ENCODE data around the gene RBM42.
"Not testable (repeated sequence)": the region's sequence is repeated elsewhere in the genome, so short reads cannot be mapped to it uniquely, and the experiment has no call there.

The RBM42 gene

DNA sequence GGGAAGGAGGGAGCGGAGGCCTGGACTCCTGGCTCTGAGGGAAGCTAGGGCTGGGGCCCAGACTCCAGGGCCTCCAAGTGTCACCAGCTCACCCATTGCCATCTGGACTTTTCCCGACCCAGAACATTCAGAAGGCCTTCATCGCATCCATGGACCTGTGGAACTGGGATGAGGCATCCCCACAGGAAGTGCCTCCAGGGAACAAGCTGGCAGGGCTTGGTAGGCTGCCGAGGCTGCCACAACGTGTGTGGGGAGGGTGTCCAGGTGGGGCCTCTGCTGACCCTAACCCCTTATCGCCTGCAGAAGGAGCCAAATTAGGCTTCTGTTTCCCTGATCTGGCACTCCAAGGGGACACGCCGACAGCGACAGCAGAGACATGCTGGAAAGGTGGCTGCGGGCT lies 13.5 kb downstream of the RBM42 start:
- peaks cover 26% of the 10 kb centered on the region for H3K4me1 ChIP-seq (ENCODE audit: insufficient read depth, low read length)
- no peaks in the 10 kb centered on the region for H3K9me3 ChIP-seq (ENCODE audit: insufficient read depth, low read depth, low read length)
- H3K27ac ChIP-seq (ENCODE audit: low read depth, low read length) = peak overlapping the region; percentile 37; the same call in 1 of the 2 replicates
- no peak overlapping the region for H3K4me3 ChIP-seq (ENCODE audit: low read length)
- no peak overlapping the region for H3K9ac ChIP-seq (ENCODE audit: low read depth, low read length)
- WGBS = 78% methylated on average over 10 of the region's 10 CpGs
- peaks cover 11% of the 10 kb centered on the region for H3K36me3 ChIP-seq (ENCODE audit: insufficient read depth, low read length)
- peaks cover 14% of the 10 kb centered on the region for H3K27me3 ChIP-seq (ENCODE audit: insufficient read depth, low read length)

DNA sequence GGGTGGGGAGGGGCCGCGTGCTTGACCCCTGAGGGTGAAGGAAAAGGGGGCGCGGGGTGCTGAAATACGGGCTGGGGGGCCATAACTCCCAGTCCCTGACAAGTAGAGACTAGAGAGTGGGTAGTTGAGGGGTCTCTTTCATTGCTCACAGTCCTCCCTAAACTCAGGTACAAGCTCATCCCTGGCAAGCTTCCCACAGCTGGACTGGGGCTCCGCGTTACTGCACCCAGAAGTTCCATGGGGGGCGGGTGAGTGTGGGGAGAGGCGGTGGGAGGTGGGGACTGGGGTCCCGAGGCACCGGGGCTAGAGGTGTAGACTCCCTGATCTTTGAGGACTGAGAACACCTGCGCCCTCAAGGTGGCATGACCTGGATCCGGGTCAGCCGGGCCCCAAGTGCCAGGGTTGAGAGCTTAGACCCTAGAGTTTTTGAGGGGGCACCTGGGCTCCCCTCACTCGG lies 14.0 kb downstream of the RBM42 start:
- peak overlapping the region; percentile 67 for H3K4me3 ChIP-seq (ENCODE audit: low read length)
- 53% methylated on average over 15 of the region's 15 CpGs for WGBS
- H3K27ac ChIP-seq (ENCODE audit: low read depth, low read length) = peak overlapping the region; percentile 74; the same call in 1 of the 2 replicates
- H3K4me1 ChIP-seq (ENCODE audit: insufficient read depth, low read length) = peaks cover 26% of the 10 kb centered on the region
- peaks cover 14% of the 10 kb centered on the region for H3K27me3 ChIP-seq (ENCODE audit: insufficient read depth, low read length)
- peak overlapping the region; percentile 74 for H3K9ac ChIP-seq (ENCODE audit: low read depth, low read length)
- no peaks in the 10 kb centered on the region for H3K9me3 ChIP-seq (ENCODE audit: insufficient read depth, low read depth, low read length)
- H3K36me3 ChIP-seq (ENCODE audit: insufficient read depth, low read length) = peaks cover 6% of the 10 kb centered on the region

DNA sequence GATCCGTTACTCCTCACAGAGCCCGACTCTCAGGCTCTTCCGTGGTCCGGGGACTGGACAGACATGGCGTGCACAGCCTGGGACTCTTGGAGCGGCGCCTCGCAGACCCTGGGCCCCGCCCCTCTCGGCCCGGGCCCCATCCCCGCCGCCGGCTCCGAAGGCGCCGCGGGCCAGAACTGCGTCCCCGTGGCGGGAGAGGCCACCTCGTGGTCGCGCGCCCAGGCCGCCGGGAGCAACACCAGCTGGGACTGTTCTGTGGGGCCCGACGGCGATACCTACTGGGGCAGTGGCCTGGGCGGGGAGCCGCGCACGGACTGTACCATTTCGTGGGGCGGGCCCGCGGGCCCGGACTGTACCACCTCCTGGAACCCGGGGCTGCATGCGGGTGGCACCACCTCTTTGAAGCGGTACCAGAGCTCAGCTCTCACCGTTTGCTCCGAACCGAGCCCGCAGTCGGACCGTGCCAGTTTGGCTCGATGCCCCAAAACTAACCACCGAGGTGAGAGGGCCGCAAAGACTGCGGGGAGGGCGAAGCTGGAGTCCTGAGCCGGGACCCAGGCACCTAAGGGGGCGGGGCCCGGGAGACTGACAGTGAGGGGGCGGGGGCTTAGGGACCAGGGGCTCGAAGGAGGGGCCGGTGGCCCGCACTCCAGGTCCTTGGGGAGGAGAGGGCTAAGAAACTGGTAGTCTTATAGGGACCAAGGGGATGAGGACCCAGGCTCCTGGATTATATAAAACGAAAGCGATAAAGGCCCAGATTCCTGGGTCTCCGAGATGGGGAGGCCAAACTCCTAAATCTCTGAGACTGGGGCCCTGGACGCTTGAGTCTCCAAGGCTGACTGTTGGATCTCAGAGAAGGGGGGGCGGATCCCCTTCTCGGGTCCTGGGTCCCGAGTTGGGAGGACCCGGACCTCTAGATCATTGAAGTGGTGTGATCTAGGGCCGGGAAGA lies 14.7 kb downstream of the RBM42 start:
- H3K4me3 ChIP-seq (ENCODE audit: low read length) = peak overlapping the region; percentile 67
- peaks cover 14% of the 10 kb centered on the region for H3K27me3 ChIP-seq (ENCODE audit: insufficient read depth, low read length)
- H3K27ac ChIP-seq (ENCODE audit: low read depth, low read length) = peak overlapping the region; percentile 74; the same call in 1 of the 2 replicates
- peaks cover 26% of the 10 kb centered on the region for H3K4me1 ChIP-seq (ENCODE audit: insufficient read depth, low read length)
- peak overlapping the region; percentile 74 for H3K9ac ChIP-seq (ENCODE audit: low read depth, low read length)
- WGBS = under 1% methylated on average over 69 of the region's 69 CpGs
- H3K36me3 ChIP-seq (ENCODE audit: insufficient read depth, low read length) = no peaks in the 10 kb centered on the region
- H3K9me3 ChIP-seq (ENCODE audit: insufficient read depth, low read depth, low read length) = no peaks in the 10 kb centered on the region

DNA sequence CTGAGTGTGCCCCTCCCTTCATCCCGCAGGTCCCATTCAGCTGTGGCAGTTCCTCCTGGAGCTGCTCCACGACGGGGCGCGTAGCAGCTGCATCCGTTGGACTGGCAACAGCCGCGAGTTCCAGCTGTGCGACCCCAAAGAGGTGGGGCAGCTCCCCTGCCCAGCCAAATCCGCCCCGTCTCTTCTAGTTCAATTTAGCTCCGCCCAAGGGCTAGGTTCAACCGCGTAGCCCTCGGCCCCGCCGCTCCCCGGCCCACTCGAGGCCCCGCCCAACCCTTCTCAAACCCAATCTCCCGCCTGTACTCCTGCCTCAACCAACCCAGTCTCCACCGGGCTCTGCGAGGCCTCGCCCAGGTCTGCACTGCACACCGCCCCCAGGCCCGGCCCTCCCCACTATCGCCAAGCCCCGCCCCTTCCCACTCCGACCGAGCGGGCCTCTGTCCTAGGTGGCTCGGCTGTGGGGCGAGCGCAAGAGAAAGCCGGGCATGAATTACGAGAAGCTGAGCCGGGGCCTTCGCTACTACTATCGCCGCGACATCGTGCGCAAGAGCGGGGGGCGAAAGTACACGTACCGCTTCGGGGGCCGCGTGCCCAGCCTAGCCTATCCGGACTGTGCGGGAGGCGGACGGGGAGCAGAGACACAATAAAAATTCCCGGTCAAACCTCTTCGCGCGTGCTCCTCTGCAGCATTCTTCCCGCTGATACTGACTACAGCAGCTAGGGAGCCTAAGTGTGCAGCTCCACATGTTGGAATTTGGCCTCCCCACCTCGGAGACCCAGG lies 15.6 kb downstream of the RBM42 start:
- H3K4me3 ChIP-seq (ENCODE audit: low read length) = peak overlapping the region; percentile 67
- peak overlapping the region; percentile 2; the same call in 1 of the 2 replicates for H3K27ac ChIP-seq (ENCODE audit: low read depth, low read length)
- peaks cover 14% of the 10 kb centered on the region for H3K27me3 ChIP-seq (ENCODE audit: insufficient read depth, low read length)
- WGBS = 1% methylated on average over 60 of the region's 60 CpGs
- H3K36me3 ChIP-seq (ENCODE audit: insufficient read depth, low read length) = no peaks in the 10 kb centered on the region
- peaks cover 26% of the 10 kb centered on the region for H3K4me1 ChIP-seq (ENCODE audit: insufficient read depth, low read length)
- H3K9me3 ChIP-seq (ENCODE audit: insufficient read depth, low read depth, low read length) = no peaks in the 10 kb centered on the region
- H3K9ac ChIP-seq (ENCODE audit: low read depth, low read length) = no peak overlapping the region

DNA sequence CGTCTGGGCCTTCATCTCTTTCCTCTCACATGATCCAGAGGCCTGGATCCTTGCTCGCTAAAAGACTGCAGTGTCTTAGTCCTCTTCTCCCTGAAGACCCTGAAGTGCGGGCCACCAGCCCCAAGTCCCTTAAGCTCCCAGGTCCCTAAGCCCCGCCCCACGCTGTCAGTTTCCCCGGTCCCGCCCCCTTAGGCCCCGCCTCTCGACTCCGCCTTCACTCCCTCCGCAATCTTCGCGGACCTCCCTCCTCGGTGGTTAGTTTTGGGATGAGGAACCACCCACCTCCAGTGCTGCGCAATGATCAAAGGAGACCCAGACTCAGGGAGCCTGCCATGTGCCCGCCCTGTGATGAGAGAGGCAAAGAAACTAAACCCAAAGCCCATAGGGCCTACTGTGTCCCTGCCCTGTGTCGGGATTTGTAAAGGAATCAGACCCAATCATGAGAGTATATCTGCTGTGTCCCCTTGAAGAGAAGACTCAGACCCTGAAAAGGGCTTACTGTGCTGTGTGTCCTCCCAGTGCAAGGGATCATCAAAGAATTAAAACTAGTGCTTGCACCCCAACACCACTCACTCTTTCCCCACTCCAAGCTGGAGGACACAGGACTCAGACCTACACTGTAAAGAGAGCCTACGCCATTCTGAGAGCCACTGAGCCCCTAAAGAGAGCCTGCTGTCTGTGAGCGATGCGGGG lies 16.3 kb downstream of the RBM42 start:
- no peak overlapping the region for H3K9ac ChIP-seq (ENCODE audit: low read depth, low read length)
- H3K4me3 ChIP-seq (ENCODE audit: low read length) = peak overlapping the region; percentile 67
- peaks cover 23% of the 10 kb centered on the region for H3K4me1 ChIP-seq (ENCODE audit: insufficient read depth, low read length)
- no peak overlapping the region for H3K27ac ChIP-seq (ENCODE audit: low read depth, low read length)
- H3K9me3 ChIP-seq (ENCODE audit: insufficient read depth, low read depth, low read length) = no peaks in the 10 kb centered on the region
- H3K27me3 ChIP-seq (ENCODE audit: insufficient read depth, low read length) = peaks cover 14% of the 10 kb centered on the region
- WGBS = 13% methylated on average over 19 of the region's 20 CpGs
- peaks cover 2% of the 10 kb centered on the region; the same call in 1 of the 2 replicates for H3K36me3 ChIP-seq (ENCODE audit: insufficient read depth, low read length)

DNA sequence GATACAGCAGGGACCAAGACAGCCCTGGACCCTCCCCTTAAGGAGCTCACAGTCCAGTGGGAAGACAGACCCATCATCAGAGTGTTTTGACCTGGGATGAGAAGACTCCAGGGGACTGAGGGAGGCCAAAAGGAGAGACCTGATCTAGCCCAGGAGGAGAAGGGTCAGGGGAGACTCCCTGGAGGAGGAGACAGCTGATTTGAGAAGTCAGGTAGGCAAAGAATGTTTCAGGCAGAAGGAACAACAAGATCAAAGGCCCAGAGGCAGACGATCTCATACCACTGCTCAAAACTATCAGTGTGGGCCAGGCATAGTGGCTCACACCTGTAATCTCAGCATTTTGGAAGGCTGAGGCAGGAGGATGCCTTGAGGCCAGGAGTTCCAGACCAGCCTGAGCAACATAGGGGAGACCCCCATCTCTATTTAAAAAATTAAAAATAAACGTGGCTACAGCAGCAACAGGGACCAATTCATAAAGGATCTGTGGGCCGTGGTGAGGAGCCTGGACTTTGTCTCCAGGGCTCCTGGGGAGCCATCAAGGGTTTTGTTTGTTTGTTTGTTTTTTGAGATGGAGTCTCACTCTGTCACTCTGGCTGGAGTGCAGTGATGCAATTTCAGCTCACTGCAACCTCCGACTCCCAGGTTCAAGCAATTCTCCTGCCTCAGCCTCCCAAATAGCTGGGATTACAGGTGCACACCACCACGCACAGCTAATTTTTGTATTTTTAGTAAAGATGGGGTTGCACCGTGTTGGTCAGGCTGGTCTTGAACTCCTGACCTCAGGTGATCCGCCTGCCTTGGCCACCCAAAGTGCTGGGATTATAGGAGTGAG lies 17.1 kb downstream of the RBM42 start:
- WGBS = 86% methylated on average over 7 of the region's 7 CpGs

DNA sequence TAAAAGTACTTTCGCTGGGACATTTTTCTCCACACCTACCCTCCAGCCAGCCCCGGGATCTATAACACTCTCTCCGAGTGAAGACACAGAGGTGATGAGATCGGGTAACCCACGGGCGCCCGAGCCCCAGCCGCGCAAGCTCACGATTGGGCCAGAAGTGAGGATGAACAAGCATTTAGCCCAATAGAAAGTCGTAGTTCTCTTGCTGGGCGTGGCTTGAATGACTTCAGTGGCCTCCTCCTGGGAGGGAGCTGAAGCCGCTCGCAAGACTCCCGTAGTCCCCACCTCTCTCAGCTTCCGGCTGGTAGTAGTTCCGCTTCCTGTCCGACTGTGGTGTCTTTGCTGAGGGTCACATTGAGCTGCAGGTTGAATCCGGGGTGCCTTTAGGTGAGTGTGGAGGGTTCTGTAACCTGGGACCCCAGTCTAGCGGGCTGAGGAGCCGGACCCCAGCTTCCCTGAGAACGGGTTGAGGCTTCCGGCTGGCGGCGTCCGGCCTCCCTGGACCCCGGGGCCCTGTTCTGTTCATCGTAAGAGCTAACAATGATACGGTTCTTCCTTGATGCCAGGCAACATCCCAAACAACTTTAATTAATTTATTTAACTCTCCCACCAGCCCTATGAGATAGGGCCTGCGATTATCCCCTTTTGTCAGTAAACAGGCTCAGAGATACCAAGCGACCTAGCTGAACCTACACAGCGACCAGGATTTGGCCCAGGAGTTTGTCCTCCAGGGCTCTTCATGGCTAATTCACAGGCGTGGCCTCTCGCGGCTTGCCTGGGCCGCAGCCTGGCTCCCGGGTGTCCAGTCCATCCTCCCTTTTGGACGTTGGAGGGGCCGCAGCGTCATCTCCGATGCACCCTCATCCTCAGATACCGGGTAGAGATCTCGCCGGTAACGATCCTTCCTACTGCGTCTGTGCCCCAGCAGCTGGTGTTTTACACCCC lies 19.5 kb downstream of the RBM42 start, which contains the start of gene COX6B1:
TSS of gene COX6B1 (plus strand) at position 307 of the 945 bp plus-strand sequence. CDS start 2,921 bp downstream, outside the sequence.
- peak within 1 kb of the TSS; percentile 78 for H3K9ac ChIP-seq (ENCODE audit: low read depth, low read length)
- WGBS = under 1% methylated on average over 46 of the region's 46 CpGs
- peaks cover 8% of the 10 kb centered on the region for H3K27me3 ChIP-seq (ENCODE audit: insufficient read depth, low read length)
- peak within 1 kb of the TSS; percentile 92 for H3K4me3 ChIP-seq (ENCODE audit: low read length)
- no peak within 1 kb of the TSS for H3K27ac ChIP-seq (ENCODE audit: low read depth, low read length)
- no peaks in the 10 kb centered on the region for H3K9me3 ChIP-seq (ENCODE audit: insufficient read depth, low read depth, low read length)
- H3K36me3 ChIP-seq (ENCODE audit: insufficient read depth, low read length) = peaks cover 20% of the 10 kb centered on the region
- peaks cover 10% of the 10 kb centered on the region; the same call in 1 of the 2 replicates for H3K4me1 ChIP-seq (ENCODE audit: insufficient read depth, low read length)

More for the DNA sequence above, 17.1 kb downstream of the RBM42 start:
- H3K9me3 ChIP-seq (ENCODE audit: insufficient read depth, low read depth, low read length) = no peaks in the 10 kb centered on the region
- peaks cover 5% of the 10 kb centered on the region for H3K36me3 ChIP-seq (ENCODE audit: insufficient read depth, low read length)
- H3K27me3 ChIP-seq (ENCODE audit: insufficient read depth, low read length) = peaks cover 14% of the 10 kb centered on the region
- no peak overlapping the region for H3K9ac ChIP-seq (ENCODE audit: low read depth, low read length)
- no peak overlapping the region for H3K27ac ChIP-seq (ENCODE audit: low read depth, low read length)
- no peak overlapping the region for H3K4me3 ChIP-seq (ENCODE audit: low read length)
- peaks cover 23% of the 10 kb centered on the region for H3K4me1 ChIP-seq (ENCODE audit: insufficient read depth, low read length)

DNA sequence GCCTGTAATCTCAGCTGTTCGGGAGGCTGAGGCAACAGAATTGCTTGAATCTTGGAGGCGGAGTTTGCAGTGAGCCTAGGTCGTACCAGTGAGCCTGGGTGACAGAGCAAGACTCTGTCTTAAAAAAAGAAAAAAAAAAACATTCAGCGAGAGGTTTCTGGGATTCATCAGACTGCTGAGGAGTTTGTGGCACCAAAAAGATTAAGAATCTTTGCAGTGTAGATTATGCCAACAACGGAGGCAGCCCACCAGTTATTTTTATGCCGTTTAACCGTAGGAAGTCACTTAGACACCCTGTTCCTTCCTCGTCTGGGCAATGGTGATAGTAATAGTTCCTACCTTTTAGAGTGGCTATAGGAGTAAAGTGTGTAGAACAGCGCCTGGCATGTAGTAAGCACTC lies 21.7 kb downstream of the RBM42 start:
- H3K9me3 ChIP-seq (ENCODE audit: insufficient read depth, low read depth, low read length) = no peaks in the 10 kb centered on the region
- no peak overlapping the region for H3K27ac ChIP-seq (ENCODE audit: low read depth, low read length)
- 93% methylated on average over 9 of the region's 9 CpGs for WGBS
- peaks cover 5% of the 10 kb centered on the region; the same call in 1 of the 2 replicates for H3K4me1 ChIP-seq (ENCODE audit: insufficient read depth, low read length)
- H3K36me3 ChIP-seq (ENCODE audit: insufficient read depth, low read length) = peaks cover 39% of the 10 kb centered on the region
- H3K27me3 ChIP-seq (ENCODE audit: insufficient read depth, low read length) = peaks cover 3% of the 10 kb centered on the region; the same call in 1 of the 2 replicates
- no peak overlapping the region for H3K4me3 ChIP-seq (ENCODE audit: low read length)
- no peak overlapping the region for H3K9ac ChIP-seq (ENCODE audit: low read depth, low read length)

DNA sequence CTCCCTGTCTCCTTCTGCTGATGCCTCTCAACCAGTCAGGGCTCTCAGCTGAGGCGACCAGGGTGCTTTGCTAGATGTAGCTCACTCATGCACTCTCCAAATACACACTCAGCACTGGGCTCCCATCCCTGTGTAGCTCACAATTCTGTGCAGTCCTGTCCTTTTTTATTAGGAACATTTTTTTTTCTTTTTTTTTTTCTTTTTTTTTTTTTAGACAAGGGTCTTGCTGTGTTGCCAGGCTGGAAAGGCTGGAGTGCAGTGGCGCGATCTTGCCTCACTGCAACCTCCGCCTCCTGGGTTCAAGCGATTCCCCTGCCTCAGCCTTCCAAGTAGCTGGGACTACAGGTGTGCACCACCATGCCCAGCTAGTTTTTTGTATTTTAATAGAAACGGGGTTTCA lies 26.0 kb downstream of the RBM42 start:
- H3K27ac ChIP-seq (ENCODE audit: low read depth, low read length); H3K4me1 ChIP-seq (ENCODE audit: insufficient read depth, low read length); H3K9me3 ChIP-seq (ENCODE audit: insufficient read depth, low read depth, low read length); H3K9ac ChIP-seq (ENCODE audit: low read depth, low read length); H3K4me3 ChIP-seq (ENCODE audit: low read length); H3K27me3 ChIP-seq (ENCODE audit: insufficient read depth, low read length): not testable (repeated sequence)
- peaks cover 71% of the 10 kb centered on the region for H3K36me3 ChIP-seq (ENCODE audit: insufficient read depth, low read length)
- 96% methylated on average over 6 of the region's 6 CpGs for WGBS

All from HUES64 (cell line).